DOHH2 (cell line): ENCODE results near the gene GRM3.
A peak's percentile ranks its signal among the peaks of the same experiment; 100 is the strongest.

Experiments
- H3F3A ChIP-seq: fragments of 200-600 bp; sonication (generic), shearing (Covaris generic); 2 replicates; pipeline ENCODE4 v1.6.0; 2016; ENCODE audit warnings: antibody characterized with exemption, mild to moderate bottlenecking; ENCODE audit not compliant: control insufficient read depth, insufficient read depth
- H3K27ac ChIP-seq: fragments of 200-600 bp; sonication (generic); 2 replicates; pipeline ENCODE4 v1.5.1; 2014; ENCODE audit warnings: low read depth, mild to moderate bottlenecking, low read length, moderate library complexity
- H3K27me3 ChIP-seq: fragments of 200-600 bp; sonication (generic); 2 replicates; pipeline ENCODE4 v1.6.1; 2014; ENCODE audit warnings: mild to moderate bottlenecking, low read length, mixed read lengths; ENCODE audit not compliant: control insufficient read depth
- H3K36me3 ChIP-seq: fragments of 200-600 bp; sonication (generic); 2 replicates; pipeline ENCODE4 v1.6.1; 2014; ENCODE audit warnings: mild to moderate bottlenecking, low read length, moderate library complexity, mixed read lengths; ENCODE audit not compliant: control insufficient read depth
- H3K4me1 ChIP-seq: fragments of 200-600 bp; sonication (generic); 2 replicates; pipeline ENCODE4 v1.6.1; 2014; ENCODE audit warnings: mild to moderate bottlenecking, low read length, mixed read lengths; ENCODE audit not compliant: control insufficient read depth
- H3K4me2 ChIP-seq: fragments of 200-600 bp; sonication (generic); 2 replicates; pipeline ENCODE4 v1.6.0; 2014; ENCODE audit warnings: mild to moderate bottlenecking, low read length, moderate library complexity
- H3K4me3 ChIP-seq: fragments of 200-600 bp; sonication (generic); 2 replicates; pipeline ENCODE4 v1.5.1; 2014; ENCODE audit warnings: mild to moderate bottlenecking, low read length, mixed read lengths
- H3K79me2 ChIP-seq: fragments of 200-600 bp; sonication (generic); 2 replicates; pipeline ENCODE4 v1.6.1; 2014; ENCODE audit warnings: mild to moderate bottlenecking, low read length, mixed read lengths; ENCODE audit not compliant: control insufficient read depth
- H3K9me2 ChIP-seq: fragments of 200-600 bp; sonication (generic); replicated peaks from 2 replicates; pipeline ENCODE4 v1.6.1; 2014; ENCODE audit warnings: mild to moderate bottlenecking, low read length, mixed read lengths; ENCODE audit not compliant: control insufficient read depth
- H3K9me3 ChIP-seq: fragments of 200-600 bp; sonication (generic); 2 replicates; pipeline ENCODE4 v1.6.1; 2014; ENCODE audit warnings: antibody characterized with exemption, low read length, mixed read lengths; ENCODE audit not compliant: control insufficient read depth, insufficient read depth
- H4K20me1 ChIP-seq: fragments of 200-600 bp; sonication (generic); 2 replicates; pipeline ENCODE4 v1.6.0; 2014; ENCODE audit warnings: low read depth, mild to moderate bottlenecking, antibody characterized with exemption, low read length, moderate library complexity; ENCODE audit not compliant: control insufficient read depth, insufficient read depth
- EZH2phosphoT487 ChIP-seq: fragments of 200-600 bp; sonication (generic); IDR thresholded peaks from 2 replicates; pipeline ENCODE4 v1.6.1; 2017; ENCODE audit warnings: borderline replicate concordance, mild to moderate bottlenecking, antibody characterized with exemption, low read length, moderate library complexity, mixed read lengths
- TF ChIP-seq, protein P1 (sequence below): fragments of 200-600 bp; sonication (generic); IDR thresholded peaks from one replicate; pipeline ENCODE4 v1.5.1; 2014; ENCODE audit warnings: antibody characterized with exemption, mild to moderate bottlenecking, low read depth, low read length; ENCODE audit not compliant: poor library complexity, severe bottlenecking

GRM3 gene

GRCh38 chr7:86898171-86898570 lies 254.5 kb downstream of the GRM3 start:
- TF ChIP-seq, protein P1, sequence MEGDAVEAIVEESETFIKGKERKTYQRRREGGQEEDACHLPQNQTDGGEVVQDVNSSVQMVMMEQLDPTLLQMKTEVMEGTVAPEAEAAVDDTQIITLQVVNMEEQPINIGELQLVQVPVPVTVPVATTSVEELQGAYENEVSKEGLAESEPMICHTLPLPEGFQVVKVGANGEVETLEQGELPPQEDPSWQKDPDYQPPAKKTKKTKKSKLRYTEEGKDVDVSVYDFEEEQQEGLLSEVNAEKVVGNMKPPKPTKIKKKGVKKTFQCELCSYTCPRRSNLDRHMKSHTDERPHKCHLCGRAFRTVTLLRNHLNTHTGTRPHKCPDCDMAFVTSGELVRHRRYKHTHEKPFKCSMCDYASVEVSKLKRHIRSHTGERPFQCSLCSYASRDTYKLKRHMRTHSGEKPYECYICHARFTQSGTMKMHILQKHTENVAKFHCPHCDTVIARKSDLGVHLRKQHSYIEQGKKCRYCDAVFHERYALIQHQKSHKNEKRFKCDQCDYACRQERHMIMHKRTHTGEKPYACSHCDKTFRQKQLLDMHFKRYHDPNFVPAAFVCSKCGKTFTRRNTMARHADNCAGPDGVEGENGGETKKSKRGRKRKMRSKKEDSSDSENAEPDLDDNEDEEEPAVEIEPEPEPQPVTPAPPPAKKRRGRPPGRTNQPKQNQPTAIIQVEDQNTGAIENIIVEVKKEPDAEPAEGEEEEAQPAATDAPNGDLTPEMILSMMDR, result no peak
- TF ChIP-seq EZH2phosphoT487, result no peak
- no peaks in the 10 kb centered on the region for H3F3A ChIP-seq
- H3K9me2 ChIP-seq, result no peaks in the 10 kb centered on the region
- H3K4me2 ChIP-seq, result no peak overlapping the region
- H3K36me3 ChIP-seq, result peaks cover 7% of the 10 kb centered on the region
- no peak overlapping the region for H3K4me3 ChIP-seq
- no peaks in the 10 kb centered on the region for H4K20me1 ChIP-seq
- H3K79me2 ChIP-seq, result no peaks in the 10 kb centered on the region
- H3K9me3 ChIP-seq, result no peaks in the 10 kb centered on the region
- H3K4me1 ChIP-seq, result no peaks in the 10 kb centered on the region
- no peak overlapping the region for H3K27ac ChIP-seq
- H3K27me3 ChIP-seq, result no peaks in the 10 kb centered on the region

GRCh38 chr7:86900886-86901285 lies 257.2 kb downstream of the GRM3 start:
- Histone ChIP-seq H3F3A (no peaks in the 10 kb centered on the region), H3K79me2 (no peaks in the 10 kb centered on the region), H3K9me3 (no peaks in the 10 kb centered on the region), H3K27ac (no peak overlapping the region), H4K20me1 (no peaks in the 10 kb centered on the region), H3K4me3 (no peak overlapping the region), H3K36me3 (peaks cover 4% of the 10 kb centered on the region), H3K4me1 (no peaks in the 10 kb centered on the region), H3K4me2 (no peak overlapping the region), H3K9me2 (no peaks in the 10 kb centered on the region), H3K27me3 (no peaks in the 10 kb centered on the region)
- TF ChIP-seq, protein P1, result no peak
- no peak for TF ChIP-seq EZH2phosphoT487

DNA sequence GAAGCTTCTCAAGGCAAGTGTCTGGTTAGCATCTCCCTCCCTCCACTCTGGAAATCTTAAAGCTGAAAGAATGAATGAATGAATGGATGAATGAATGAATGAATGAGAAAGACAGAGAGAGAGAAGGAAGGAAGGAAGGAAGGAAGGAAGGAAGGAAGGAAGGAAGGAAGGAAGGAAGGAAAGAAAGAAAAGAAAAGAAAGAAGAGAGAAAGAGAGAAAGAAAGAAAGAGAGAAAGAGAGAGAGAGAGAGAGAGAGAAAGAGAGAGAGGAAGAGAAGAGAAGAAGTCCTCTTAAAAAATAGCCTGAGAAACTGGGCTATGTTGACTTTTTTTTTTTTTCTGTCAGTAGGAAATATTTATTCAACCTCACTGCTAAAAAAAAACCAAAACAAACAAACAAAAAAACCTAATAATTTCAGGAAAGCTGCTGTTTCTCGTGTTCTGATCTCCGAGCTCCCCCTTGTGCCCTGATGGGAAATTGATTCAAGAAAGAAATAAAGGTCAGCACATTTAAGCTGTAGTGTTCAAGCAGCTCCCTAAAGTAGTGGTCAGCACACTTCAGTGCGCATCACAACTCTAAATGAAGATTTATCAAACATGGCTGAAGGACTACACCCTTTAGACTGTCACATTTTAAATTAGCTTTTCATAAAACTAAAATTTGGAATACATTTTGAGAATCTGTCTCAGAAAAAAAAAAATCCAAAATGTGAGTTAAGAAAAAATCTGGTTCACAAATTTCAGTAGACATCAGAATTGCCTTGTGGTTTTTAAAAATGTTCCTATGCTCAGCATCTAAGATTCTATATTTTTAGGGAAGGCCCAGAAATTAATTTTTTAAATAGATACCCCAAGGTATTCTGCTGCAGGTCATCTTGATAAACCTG lies 261.5 kb downstream of the GRM3 start:
- H3K27ac ChIP-seq, result no peak overlapping the region
- TF ChIP-seq EZH2phosphoT487, result no peak
- TF ChIP-seq, protein P1, result peak; percentile 83
- no peaks in the 10 kb centered on the region for H3K36me3 ChIP-seq
- no peak overlapping the region for H3K4me3 ChIP-seq
- no peaks in the 10 kb centered on the region for H3F3A ChIP-seq
- no peaks in the 10 kb centered on the region for H3K4me1 ChIP-seq
- H4K20me1 ChIP-seq, result no peaks in the 10 kb centered on the region
- no peaks in the 10 kb centered on the region for H3K9me2 ChIP-seq
- H3K79me2 ChIP-seq, result no peaks in the 10 kb centered on the region
- no peaks in the 10 kb centered on the region for H3K27me3 ChIP-seq
- no peak overlapping the region for H3K4me2 ChIP-seq
- no peaks in the 10 kb centered on the region for H3K9me3 ChIP-seq
